H9 (cell line): ENCODE data around the gene CAMTA1. TPM values are rescaled to one million over a fixed set of nuclear protein-coding genes. Genes with fewer than 3 reads are reported as not detected.

Experiments used
- DNase-seq: peaks from one replicate; pipeline ENCODE4 v3.0.0-alpha.2; 2017
- H2AFZ ChIP-seq: one replicate; pipeline ENCODE4 v1.6.1; 2013; ENCODE audit warnings: mild to moderate bottlenecking, low read length, control low read depth, moderate library complexity
- H2AK5ac ChIP-seq: 2 replicates; pipeline ENCODE4 v1.6.1; 2013; ENCODE audit warnings: low read length, control low read depth, mixed read lengths; ENCODE audit not compliant: insufficient read length
- H2BK120ac ChIP-seq: one replicate; pipeline ENCODE4 v1.6.1; 2013; ENCODE audit warnings: low read depth, mild to moderate bottlenecking, low read length, control low read depth, inconsistent platforms; ENCODE audit not compliant: poor library complexity, severe bottlenecking
- H2BK12ac ChIP-seq: 2 replicates; pipeline ENCODE4 v1.6.1; 2013; ENCODE audit warnings: low read length, control low read depth, mixed read lengths, low read depth; ENCODE audit not compliant: insufficient read length
- H2BK15ac ChIP-seq: 2 replicates; pipeline ENCODE4 v1.6.1; 2013; ENCODE audit warnings: low read depth, low read length, control low read depth
- H2BK20ac ChIP-seq: one replicate; pipeline ENCODE4 v1.6.1; 2013; ENCODE audit warnings: low read depth, mild to moderate bottlenecking, low read length, control low read depth, inconsistent platforms; ENCODE audit not compliant: poor library complexity, severe bottlenecking
- H2BK5ac ChIP-seq: 2 replicates; pipeline ENCODE4 v1.6.1; 2013; ENCODE audit warnings: low read length, control low read depth, mixed read lengths; ENCODE audit not compliant: insufficient read length
- H3K14ac ChIP-seq: 2 replicates; pipeline ENCODE4 v1.6.1; 2013; ENCODE audit warnings: low read length, control low read depth; ENCODE audit not compliant: insufficient read depth
- H3K18ac ChIP-seq: 2 replicates; pipeline ENCODE4 v1.6.1; 2013; ENCODE audit warnings: low read depth, mild to moderate bottlenecking, mixed read lengths, low read length, control low read depth; ENCODE audit not compliant: insufficient read length
- H3K23ac ChIP-seq: 2 replicates; pipeline ENCODE4 v1.6.1; 2013; ENCODE audit warnings: low read length, control low read depth, mixed read lengths, low read depth; ENCODE audit not compliant: insufficient read length
- H3K23me2 ChIP-seq: 2 replicates; pipeline ENCODE4 v1.6.1; 2013; ENCODE audit warnings: low read depth, mild to moderate bottlenecking, mixed read lengths, low read length, control low read depth; ENCODE audit not compliant: insufficient read length, poor library complexity, severe bottlenecking
- H3K27ac ChIP-seq: 2 replicates; pipeline ENCODE4 v1.5.1; 2013; ENCODE audit warnings: low read length, control low read depth, mixed read lengths, low read depth; ENCODE audit not compliant: insufficient read length
- H3K27me3 ChIP-seq: 2 replicates; pipeline ENCODE4 v1.6.1; 2013; ENCODE audit warnings: low read length, control low read depth, inconsistent platforms; ENCODE audit not compliant: insufficient read depth
- H3K4ac ChIP-seq: 2 replicates; pipeline ENCODE4 v1.6.1; 2013; ENCODE audit warnings: low read depth, mild to moderate bottlenecking, control low read depth, inconsistent platforms, low read length, moderate library complexity
- H3K4me1 ChIP-seq: 2 replicates; pipeline ENCODE4 v1.6.1; 2013; ENCODE audit warnings: low read length, control low read depth, inconsistent platforms; ENCODE audit not compliant: insufficient read depth
- H3K4me2 ChIP-seq: 2 replicates; pipeline ENCODE4 v1.6.1; 2013; ENCODE audit warnings: low read length, control low read depth, mixed read lengths; ENCODE audit not compliant: insufficient read length, insufficient read depth
- H3K56ac ChIP-seq: 2 replicates; pipeline ENCODE4 v1.6.1; 2013; ENCODE audit warnings: low read depth, mild to moderate bottlenecking, mixed read lengths, low read length, control low read depth; ENCODE audit not compliant: insufficient read length
- H3K79me1 ChIP-seq: 2 replicates; pipeline ENCODE4 v1.6.1; 2013; ENCODE audit warnings: low read depth, mild to moderate bottlenecking, moderate library complexity, low read length, control low read depth, inconsistent platforms; ENCODE audit not compliant: insufficient read depth, poor library complexity, severe bottlenecking
- H3K79me2 ChIP-seq: 2 replicates; pipeline ENCODE4 v1.6.1; 2013; ENCODE audit warnings: low read length, control low read depth, inconsistent platforms; ENCODE audit not compliant: insufficient read depth
- H3K9ac ChIP-seq: 2 replicates; pipeline ENCODE4 v1.6.1; 2013; ENCODE audit warnings: low read length, control low read depth, mixed read lengths; ENCODE audit not compliant: insufficient read length; ENCODE audit errors: extremely low read depth
- H3K9me3 ChIP-seq: one replicate; pipeline ENCODE4 v1.6.1; 2013; ENCODE audit warnings: low read depth, low read length, inconsistent platforms; ENCODE audit not compliant: control insufficient read depth
- H3T11ph ChIP-seq: one replicate; pipeline ENCODE4 v1.6.1; 2013; ENCODE audit warnings: mild to moderate bottlenecking, low read length, control low read depth, inconsistent platforms
- H4K20me1 ChIP-seq: one replicate; pipeline ENCODE4 v1.6.1; 2013; ENCODE audit not compliant: control insufficient read depth, insufficient read length, insufficient read depth
- H4K5ac ChIP-seq: 2 replicates; pipeline ENCODE4 v1.6.1; 2013; ENCODE audit warnings: low read depth, mild to moderate bottlenecking, mixed read lengths, low read length, control low read depth; ENCODE audit not compliant: insufficient read length
- H4K8ac ChIP-seq: replicated peaks from 2 replicates; pipeline ENCODE4 v1.6.1; 2013; ENCODE audit warnings: low read length, control low read depth, mixed read lengths, low read depth; ENCODE audit not compliant: insufficient read length
- H4K91ac ChIP-seq: 2 replicates; pipeline ENCODE4 v1.6.1; 2013; ENCODE audit warnings: low read depth, mild to moderate bottlenecking, moderate library complexity, mixed read lengths, low read length, control low read depth; ENCODE audit not compliant: insufficient read length
- H3K27ac Mint-ChIP-seq, 3 experiments: 2 replicates in 2 of 3; 3 replicates in 1 of 3; pipeline ENCODE4 v1.8.0; 2020 to 2021; ENCODE audit warnings: mixed read lengths in 3 of 3, mild to moderate bottlenecking in 1 of 3, moderate library complexity in 1 of 3
- H3K27me3 Mint-ChIP-seq: 2 replicates; pipeline ENCODE4 v1.8.0; 2021; ENCODE audit warnings: low read depth, mild to moderate bottlenecking, moderate library complexity, mixed read lengths
- H3K36me3 Mint-ChIP-seq, 3 experiments: 2 replicates in 2 of 3; 3 replicates in 1 of 3; pipeline ENCODE4 v1.8.0; 2020 to 2021; ENCODE audit warnings: low read depth in 3 of 3, mixed read lengths in 3 of 3; ENCODE audit not compliant: insufficient read depth in 1 of 3
- H3K4me1 Mint-ChIP-seq, 2 experiments: 2 replicates each; pipeline ENCODE4 v1.8.0; 2020; ENCODE audit warnings: mixed read lengths in 2 of 2
- H3K4me3 Mint-ChIP-seq, 2 experiments: 2 replicates in 1 of 2; 3 replicates in 1 of 2; pipeline ENCODE4 v1.8.0; 2020 to 2021; ENCODE audit warnings: mild to moderate bottlenecking in 2 of 2, mixed read lengths in 2 of 2, moderate library complexity in 1 of 2
- H3K9me3 Mint-ChIP-seq, 2 experiments: 2 replicates in 1 of 2; 3 replicates in 1 of 2; pipeline ENCODE4 v1.8.0; 2020; ENCODE audit warnings: mild to moderate bottlenecking in 2 of 2, mixed read lengths in 2 of 2, moderate library complexity in 1 of 2
- WGBS: extraction: QIAGEN DNeasy Blood & Tissue Kit; methylation state at CpG from one replicate; pipeline ENCODE4 v1.1.7; 2013; ENCODE audit warnings: missing lambda C conversion rate, low lambda C conversion rate, mixed read lengths; ENCODE audit not compliant: insufficient read length; ENCODE audit errors: extremely low coverage; 5-methylcytosine and 5-hydroxymethylcytosine counted together
- total RNA-seq: library from RNA; stranded (reverse); gene quantifications from 2 replicates; pipeline ENCODE4 v1.2.1, GENCODE V29; 2021
- TF ChIP-seq, protein P1 (sequence below): fragments of 200-600 bp; sonication (generic); conservative IDR thresholded peaks from 3 replicates; pipeline ENCODE4 v1.8.0; 2021; ENCODE audit warnings: antibody characterized with exemption, mild to moderate bottlenecking

Gene CAMTA1
- total RNA-seq, 1 experiment from 2014 or later: 115 TPM

DNA sequence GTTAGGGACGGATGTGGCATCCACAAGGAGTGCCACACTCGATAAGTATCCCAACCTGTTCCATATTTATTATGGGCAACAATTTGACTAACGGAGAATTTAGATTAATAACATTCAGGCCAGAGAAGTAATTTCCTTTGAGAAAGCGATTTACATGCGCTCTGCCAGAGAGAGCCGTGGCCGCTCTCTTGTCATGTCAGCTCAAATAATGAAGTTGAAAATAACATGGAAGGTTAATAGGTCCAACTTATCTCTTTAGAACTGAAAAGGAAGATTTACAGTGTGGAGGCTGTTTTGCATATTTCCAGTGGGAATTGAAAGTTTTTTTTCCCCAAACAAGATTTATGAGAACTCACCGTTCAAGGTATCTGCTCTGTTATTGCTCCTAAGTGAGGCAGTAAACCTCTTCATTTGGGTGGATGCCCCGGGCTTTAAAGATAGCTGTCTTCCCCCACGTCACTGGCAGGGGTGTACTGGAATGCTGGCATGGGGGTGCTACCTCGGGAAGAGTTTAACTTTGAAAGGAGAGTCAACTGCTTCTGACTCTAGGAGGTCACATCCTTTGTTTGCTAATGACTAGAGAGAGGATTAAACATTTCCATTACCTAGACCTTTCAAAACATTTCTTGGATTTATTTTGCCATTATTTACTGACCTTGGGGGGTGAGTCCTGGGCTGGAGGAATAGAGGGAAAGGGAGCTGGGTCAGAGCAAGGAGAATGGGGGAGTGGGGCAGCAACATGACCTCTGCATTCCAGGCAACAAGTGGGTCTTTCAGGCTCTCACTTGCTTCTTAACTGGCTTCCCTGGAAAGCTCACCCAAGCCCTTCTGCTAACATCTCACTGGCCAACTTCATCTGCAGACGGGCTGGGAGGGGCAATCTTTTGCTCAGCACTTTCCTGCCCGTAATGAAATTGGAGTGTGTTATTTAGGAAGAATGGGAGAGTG is 204.2 kb downstream of the CAMTA1 start:
- no peak overlapping the region for H4K5ac ChIP-seq
- H3K4me1 ChIP-seq: peaks cover 3% of the 10 kb centered on the region; the same call in 1 of the 2 replicates
- H3K4me2 ChIP-seq: no peak overlapping the region
- Mint-ChIP-seq H3K27me3 (no peaks in the 10 kb centered on the region; the same call in 1 of the 2 replicates), H3K27ac (peak overlapping the region; percentile 17 to 96 (median 42); a peak in 4 of 7 replicates), H3K4me1 (peaks cover 41 to 58% of the 10 kb centered on the region in 2 experiments), H3K36me3 (no peaks in the 10 kb centered on the region; a peak in 1 of 7 replicates), H3K4me3 (0 out of 5 replicates have a peak overlapping the region, but pooled peaks of 1 of the 2 experiments have one; percentile 13), H3K9me3 (peaks cover 0 to 3% of the 10 kb centered on the region in 2 experiments; a peak in 2 of 5 replicates)
- no peaks in the 10 kb centered on the region for H3K9me3 ChIP-seq
- H3K56ac ChIP-seq: no peak overlapping the region
- H4K8ac ChIP-seq: no peak overlapping the region
- no peak overlapping the region for H2BK120ac ChIP-seq
- H3T11ph ChIP-seq: no peak overlapping the region
- no peaks in the 10 kb centered on the region for H4K20me1 ChIP-seq
- H3K23ac ChIP-seq: no peak overlapping the region
- H2AFZ ChIP-seq: no peak overlapping the region
- H2BK12ac ChIP-seq: no peak overlapping the region
- no peaks in the 10 kb centered on the region for H3K79me1 ChIP-seq
- no peak overlapping the region for H2BK15ac ChIP-seq
- no peaks in the 10 kb centered on the region for H3K23me2 ChIP-seq
- H3K4ac ChIP-seq: no peak overlapping the region
- H2BK20ac ChIP-seq: no peak overlapping the region
- no peaks in the 10 kb centered on the region for H3K27me3 ChIP-seq
- no peak overlapping the region for H3K27ac ChIP-seq
- H4K91ac ChIP-seq: no peak overlapping the region
- DNase-seq: no peak
- no peak overlapping the region for H2BK5ac ChIP-seq
- no peak overlapping the region for H2AK5ac ChIP-seq
- H3K18ac ChIP-seq: no peak overlapping the region
- WGBS: no CpG with 5 or more reads among the region's 13 CpGs
- no peaks in the 10 kb centered on the region for H3K79me2 ChIP-seq
- H3K14ac ChIP-seq: no peak overlapping the region
- TF ChIP-seq, protein P1, sequence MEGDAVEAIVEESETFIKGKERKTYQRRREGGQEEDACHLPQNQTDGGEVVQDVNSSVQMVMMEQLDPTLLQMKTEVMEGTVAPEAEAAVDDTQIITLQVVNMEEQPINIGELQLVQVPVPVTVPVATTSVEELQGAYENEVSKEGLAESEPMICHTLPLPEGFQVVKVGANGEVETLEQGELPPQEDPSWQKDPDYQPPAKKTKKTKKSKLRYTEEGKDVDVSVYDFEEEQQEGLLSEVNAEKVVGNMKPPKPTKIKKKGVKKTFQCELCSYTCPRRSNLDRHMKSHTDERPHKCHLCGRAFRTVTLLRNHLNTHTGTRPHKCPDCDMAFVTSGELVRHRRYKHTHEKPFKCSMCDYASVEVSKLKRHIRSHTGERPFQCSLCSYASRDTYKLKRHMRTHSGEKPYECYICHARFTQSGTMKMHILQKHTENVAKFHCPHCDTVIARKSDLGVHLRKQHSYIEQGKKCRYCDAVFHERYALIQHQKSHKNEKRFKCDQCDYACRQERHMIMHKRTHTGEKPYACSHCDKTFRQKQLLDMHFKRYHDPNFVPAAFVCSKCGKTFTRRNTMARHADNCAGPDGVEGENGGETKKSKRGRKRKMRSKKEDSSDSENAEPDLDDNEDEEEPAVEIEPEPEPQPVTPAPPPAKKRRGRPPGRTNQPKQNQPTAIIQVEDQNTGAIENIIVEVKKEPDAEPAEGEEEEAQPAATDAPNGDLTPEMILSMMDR: no peak
- H3K9ac ChIP-seq: no peak overlapping the region
